Kidney epithelial cell (primary cell): ENCODE results near the gene PBX4. TPM values are rescaled to one million over a fixed set of nuclear protein-coding genes. Genes with fewer than 3 reads are reported as not detected.
"Not testable (repeated sequence)": the region's sequence is repeated elsewhere in the genome, so short reads cannot be mapped to it uniquely, and the experiment has no call there.

ENCODE experiments used
- DNase-seq: peaks from one replicate; pipeline ENCODE4 v3.0.0-alpha.2; 2010; ENCODE audit warnings: low read depth
- H3K27me3 ChIP-seq: 2 replicates; pipeline ENCODE4 v1.6.0; 2011; ENCODE audit warnings: low read length; ENCODE audit not compliant: control insufficient read depth, insufficient read depth
- H3K36me3 ChIP-seq: 2 replicates; pipeline ENCODE4 v1.5.1; 2011; ENCODE audit warnings: low read length; ENCODE audit not compliant: control insufficient read depth, insufficient read depth
- H3K4me3 ChIP-seq: 2 replicates; pipeline ENCODE4 v1.5.1; 2011; ENCODE audit warnings: low read depth, mild to moderate bottlenecking, control low read depth, low read length
- total RNA-seq: library from RNA; depleted of rRNA; stranded (reverse); fragments of >200 nt; gene quantifications from 2 replicates; pipeline ENCODE4 v1.2.3, GENCODE V29; 2015
- TF ChIP-seq, protein P1 (sequence below): IDR thresholded peaks from 2 replicates; pipeline ENCODE4 v1.5.1; 2011; ENCODE audit warnings: mild to moderate bottlenecking, moderate library complexity, low read length, control low read depth, inconsistent platforms; ENCODE audit not compliant: insufficient read depth, poor library complexity, severe bottlenecking

Gene PBX4
- total RNA-seq, 1 donor from 2014 or later = 1.7 TPM

DNA sequence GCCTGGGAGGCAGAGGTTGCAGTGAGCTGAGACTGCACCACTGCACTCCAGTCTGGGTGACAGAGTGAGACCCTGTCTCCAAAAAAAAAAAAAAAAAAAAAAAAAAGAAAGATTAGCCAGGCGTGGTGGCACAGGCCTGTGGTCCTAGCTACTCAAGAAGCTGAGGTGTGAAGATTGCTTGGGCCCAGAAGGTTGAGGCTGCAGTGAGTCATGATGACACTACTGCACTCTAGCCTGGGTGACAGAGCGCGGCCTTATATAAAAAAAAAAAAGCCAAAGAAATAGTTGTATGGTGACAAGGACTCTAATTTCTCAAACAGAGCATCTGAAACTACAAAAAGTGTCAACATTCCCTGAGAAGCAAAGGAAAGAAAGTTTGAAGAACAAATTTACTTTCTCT lies 3.4 kb downstream of the PBX4 start:
- TF ChIP-seq, protein P1, sequence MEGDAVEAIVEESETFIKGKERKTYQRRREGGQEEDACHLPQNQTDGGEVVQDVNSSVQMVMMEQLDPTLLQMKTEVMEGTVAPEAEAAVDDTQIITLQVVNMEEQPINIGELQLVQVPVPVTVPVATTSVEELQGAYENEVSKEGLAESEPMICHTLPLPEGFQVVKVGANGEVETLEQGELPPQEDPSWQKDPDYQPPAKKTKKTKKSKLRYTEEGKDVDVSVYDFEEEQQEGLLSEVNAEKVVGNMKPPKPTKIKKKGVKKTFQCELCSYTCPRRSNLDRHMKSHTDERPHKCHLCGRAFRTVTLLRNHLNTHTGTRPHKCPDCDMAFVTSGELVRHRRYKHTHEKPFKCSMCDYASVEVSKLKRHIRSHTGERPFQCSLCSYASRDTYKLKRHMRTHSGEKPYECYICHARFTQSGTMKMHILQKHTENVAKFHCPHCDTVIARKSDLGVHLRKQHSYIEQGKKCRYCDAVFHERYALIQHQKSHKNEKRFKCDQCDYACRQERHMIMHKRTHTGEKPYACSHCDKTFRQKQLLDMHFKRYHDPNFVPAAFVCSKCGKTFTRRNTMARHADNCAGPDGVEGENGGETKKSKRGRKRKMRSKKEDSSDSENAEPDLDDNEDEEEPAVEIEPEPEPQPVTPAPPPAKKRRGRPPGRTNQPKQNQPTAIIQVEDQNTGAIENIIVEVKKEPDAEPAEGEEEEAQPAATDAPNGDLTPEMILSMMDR = no peak
- Histone ChIP-seq H3K36me3 (no peaks in the 10 kb centered on the region), H3K27me3 (no peaks in the 10 kb centered on the region), H3K4me3 (no peak overlapping the region)
- no peak for DNase-seq

DNA sequence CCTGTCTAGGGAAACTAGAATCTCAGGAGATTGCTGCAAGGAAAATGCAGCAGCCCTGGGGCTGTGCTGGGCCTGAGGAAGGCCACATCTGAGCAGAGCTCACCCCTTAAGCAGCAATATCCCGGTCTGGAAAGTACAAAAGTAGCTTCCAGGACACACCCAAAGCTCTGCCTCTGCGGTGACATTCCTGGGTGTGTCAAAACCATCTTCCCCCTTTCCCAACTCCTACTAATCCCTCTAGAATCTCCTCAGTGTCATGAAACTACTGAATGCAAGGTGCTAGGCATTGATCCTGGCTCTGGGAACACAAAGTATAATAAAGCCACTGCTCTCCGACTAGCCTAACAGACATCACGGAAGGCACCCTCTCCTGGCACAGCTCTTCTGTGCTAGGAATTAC lies 5.0 kb downstream of the PBX4 start:
- H3K36me3 ChIP-seq = no peaks in the 10 kb centered on the region
- no peak overlapping the region for H3K4me3 ChIP-seq
- H3K27me3 ChIP-seq = no peaks in the 10 kb centered on the region
- TF ChIP-seq, protein P1 = no peak
- no peak for DNase-seq

DNA sequence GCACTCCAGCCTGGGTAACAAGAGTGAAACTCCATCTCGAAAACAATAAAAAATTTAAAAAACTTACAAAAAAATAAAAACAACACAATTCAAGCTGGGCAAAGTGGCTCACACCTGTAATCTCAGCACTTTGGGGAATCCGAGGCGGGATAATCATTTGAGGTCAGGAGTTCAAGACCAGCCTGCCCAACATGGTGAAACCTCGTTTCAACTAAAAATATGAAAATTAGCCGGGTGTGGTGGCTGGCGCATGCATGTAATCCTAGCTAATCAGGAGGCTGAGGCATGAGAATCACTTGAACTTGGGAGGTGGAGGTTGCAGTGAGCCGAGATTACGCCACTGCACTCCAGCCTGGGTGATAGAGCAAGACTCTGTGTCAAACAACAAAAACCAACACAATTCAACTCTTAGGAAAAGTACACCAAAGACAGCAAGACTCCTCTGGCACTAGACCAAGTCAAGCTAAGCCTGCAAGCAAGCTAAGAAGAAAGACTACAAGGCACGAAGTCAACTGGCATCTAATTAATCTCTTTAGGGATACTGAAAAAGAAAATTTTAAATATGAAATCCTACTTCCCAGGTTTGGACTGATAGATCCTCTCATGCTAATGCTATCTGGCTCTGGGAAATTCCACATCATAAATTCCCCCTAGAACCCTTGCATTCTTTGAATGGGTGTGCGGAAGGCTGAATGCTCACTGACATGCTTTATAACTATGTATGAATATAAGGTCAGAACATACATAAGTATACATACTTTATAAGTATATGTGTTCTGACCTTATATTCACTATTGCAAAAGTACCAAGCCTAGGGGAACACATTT lies 7.9 kb downstream of the PBX4 start:
- no peaks in the 10 kb centered on the region for H3K36me3 ChIP-seq
- DNase-seq = no peak
- TF ChIP-seq, protein P1 = no peak
- no peak overlapping the region for H3K4me3 ChIP-seq
- no peaks in the 10 kb centered on the region for H3K27me3 ChIP-seq

- H3K36me3 ChIP-seq, DNase-seq, H3K4me3 ChIP-seq, H3K27me3 ChIP-seq: not testable (repeated sequence)
Observed at GRCh38 chr19:19606686-19607085, 11.8 kb downstream of the PBX4 start.

GRCh38 chr19:19606021-19606420 lies 12.5 kb downstream of the PBX4 start:
- Histone ChIP-seq H3K36me3 (no peaks in the 10 kb centered on the region), H3K4me3 (no peak overlapping the region), H3K27me3 (no peaks in the 10 kb centered on the region)
- DNase-seq = no peak
- TF ChIP-seq, protein P1 = no peak

DNA sequence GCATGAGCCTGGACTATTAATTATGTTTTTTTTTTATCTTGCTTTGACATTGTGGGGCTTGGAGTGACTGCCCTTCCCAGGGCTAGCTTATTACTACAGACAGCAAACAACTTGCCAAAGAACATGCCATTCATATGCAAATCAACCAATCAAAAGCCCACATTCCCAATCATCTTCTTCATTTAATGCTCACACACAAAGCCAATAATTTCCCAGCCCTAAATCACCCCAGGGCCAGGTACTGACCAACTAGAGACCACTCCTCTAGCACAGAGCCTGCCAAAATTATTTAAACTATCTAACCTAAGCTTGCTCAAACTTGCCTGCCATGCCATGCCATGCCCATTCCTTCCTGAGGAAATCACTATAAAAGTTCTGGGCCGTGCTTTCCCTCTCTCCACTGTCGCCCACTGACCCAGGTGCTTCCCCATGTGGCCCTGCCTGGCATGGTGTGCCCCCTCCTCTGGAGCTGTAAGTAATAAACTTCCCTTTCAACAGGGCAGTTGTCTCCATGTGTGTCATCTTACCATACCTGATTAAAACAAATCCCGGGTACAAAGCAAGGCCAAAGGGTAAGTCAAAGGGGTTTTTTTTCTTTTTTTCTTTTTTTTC lies 15.7 kb downstream of the PBX4 start:
- TF ChIP-seq, protein P1 = no peak
- no peaks in the 10 kb centered on the region for H3K27me3 ChIP-seq
- H3K36me3 ChIP-seq = no peaks in the 10 kb centered on the region
- no peak for DNase-seq
- no peak overlapping the region for H3K4me3 ChIP-seq
